IMR-90 (cell line): ENCODE measurements around the gene OR2A42.
"Not testable (repeated sequence)": the region's sequence is repeated elsewhere in the genome, so short reads cannot be mapped to it uniquely, and the experiment has no call there.

Experiments
- CEBPB ChIP-seq: IDR thresholded peaks from 2 replicates; pipeline ENCODE4 v1.6.1; 2012; ENCODE audit warnings: low read depth, low read length, improper control_type of control experiment
- NFE2L2 ChIP-seq: fragments of 150-350 bp; IDR thresholded peaks from 2 replicates; pipeline ENCODE4 v1.6.1; 2016; ENCODE audit warnings: low read depth, mild to moderate bottlenecking, low read length
- POLR2A ChIP-seq: IDR thresholded peaks from 2 replicates; pipeline ENCODE4 v1.6.1; 2012; ENCODE audit warnings: mild to moderate bottlenecking, low read depth, low read length
- RAD21 ChIP-seq: IDR thresholded peaks from 2 replicates; pipeline ENCODE4 v1.6.1; 2012; ENCODE audit warnings: low read length, improper control_type of control experiment
- RFX5 ChIP-seq: IDR thresholded peaks from 2 replicates; pipeline ENCODE4 v1.8.0; 2012; ENCODE audit warnings: low read depth, mild to moderate bottlenecking, low read length, moderate library complexity
- TF ChIP-seq, protein P1 (sequence below): conservative IDR thresholded peaks from 2 replicates; pipeline ENCODE4 v1.5.1; 2012; ENCODE audit warnings: mild to moderate bottlenecking, low read depth, low read length, improper control_type of control experiment
- TF ChIP-seq, protein P2 (sequence below): fragments of 150-350 bp; IDR thresholded peaks from 2 replicates; pipeline ENCODE4 v1.6.1; 2016; ENCODE audit warnings: low read depth, mild to moderate bottlenecking, low read length, moderate library complexity, borderline replicate concordance
- TF ChIP-seq, protein P3 (sequence below): fragments of 150-350 bp; IDR thresholded peaks from 2 replicates; pipeline ENCODE4 v1.6.1; 2017; ENCODE audit warnings: mild to moderate bottlenecking, antibody characterized with exemption, low read length, low read depth

DNA sequence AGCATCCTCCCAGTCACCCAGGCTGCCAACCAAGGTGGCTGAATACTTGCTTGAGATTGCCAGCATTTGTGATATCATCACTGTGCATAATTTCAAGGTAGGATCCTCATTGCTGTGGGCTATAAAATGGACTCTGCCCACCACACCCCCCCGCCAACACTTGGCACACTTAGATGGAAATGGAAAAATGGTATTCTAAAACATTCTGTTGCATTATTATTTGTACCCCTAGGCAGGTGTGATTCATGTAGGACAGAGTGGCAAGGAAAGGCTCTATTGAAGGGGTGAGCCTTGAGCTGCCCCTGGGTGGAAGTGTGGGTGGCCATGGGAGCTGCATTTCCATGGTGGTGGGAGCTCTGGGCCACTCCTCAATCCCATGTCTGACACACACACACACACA, 20.8 kb downstream of the OR2A42 start:
- not testable (repeated sequence) for TF ChIP-seq RAD21, POLR2A, RFX5, NFE2L2, CEBPB
- TF ChIP-seq, protein P1, sequence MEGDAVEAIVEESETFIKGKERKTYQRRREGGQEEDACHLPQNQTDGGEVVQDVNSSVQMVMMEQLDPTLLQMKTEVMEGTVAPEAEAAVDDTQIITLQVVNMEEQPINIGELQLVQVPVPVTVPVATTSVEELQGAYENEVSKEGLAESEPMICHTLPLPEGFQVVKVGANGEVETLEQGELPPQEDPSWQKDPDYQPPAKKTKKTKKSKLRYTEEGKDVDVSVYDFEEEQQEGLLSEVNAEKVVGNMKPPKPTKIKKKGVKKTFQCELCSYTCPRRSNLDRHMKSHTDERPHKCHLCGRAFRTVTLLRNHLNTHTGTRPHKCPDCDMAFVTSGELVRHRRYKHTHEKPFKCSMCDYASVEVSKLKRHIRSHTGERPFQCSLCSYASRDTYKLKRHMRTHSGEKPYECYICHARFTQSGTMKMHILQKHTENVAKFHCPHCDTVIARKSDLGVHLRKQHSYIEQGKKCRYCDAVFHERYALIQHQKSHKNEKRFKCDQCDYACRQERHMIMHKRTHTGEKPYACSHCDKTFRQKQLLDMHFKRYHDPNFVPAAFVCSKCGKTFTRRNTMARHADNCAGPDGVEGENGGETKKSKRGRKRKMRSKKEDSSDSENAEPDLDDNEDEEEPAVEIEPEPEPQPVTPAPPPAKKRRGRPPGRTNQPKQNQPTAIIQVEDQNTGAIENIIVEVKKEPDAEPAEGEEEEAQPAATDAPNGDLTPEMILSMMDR: not testable (repeated sequence)
- TF ChIP-seq, protein P2, sequence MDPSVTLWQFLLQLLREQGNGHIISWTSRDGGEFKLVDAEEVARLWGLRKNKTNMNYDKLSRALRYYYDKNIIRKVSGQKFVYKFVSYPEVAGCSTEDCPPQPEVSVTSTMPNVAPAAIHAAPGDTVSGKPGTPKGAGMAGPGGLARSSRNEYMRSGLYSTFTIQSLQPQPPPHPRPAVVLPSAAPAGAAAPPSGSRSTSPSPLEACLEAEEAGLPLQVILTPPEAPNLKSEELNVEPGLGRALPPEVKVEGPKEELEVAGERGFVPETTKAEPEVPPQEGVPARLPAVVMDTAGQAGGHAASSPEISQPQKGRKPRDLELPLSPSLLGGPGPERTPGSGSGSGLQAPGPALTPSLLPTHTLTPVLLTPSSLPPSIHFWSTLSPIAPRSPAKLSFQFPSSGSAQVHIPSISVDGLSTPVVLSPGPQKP: not testable (repeated sequence)
- TF ChIP-seq, protein P3, sequence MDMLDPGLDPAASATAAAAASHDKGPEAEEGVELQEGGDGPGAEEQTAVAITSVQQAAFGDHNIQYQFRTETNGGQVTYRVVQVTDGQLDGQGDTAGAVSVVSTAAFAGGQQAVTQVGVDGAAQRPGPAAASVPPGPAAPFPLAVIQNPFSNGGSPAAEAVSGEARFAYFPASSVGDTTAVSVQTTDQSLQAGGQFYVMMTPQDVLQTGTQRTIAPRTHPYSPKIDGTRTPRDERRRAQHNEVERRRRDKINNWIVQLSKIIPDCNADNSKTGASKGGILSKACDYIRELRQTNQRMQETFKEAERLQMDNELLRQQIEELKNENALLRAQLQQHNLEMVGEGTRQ: not testable (repeated sequence)
